ENCODE measurements around the gene ZNF91. TPM values are rescaled to one million over a fixed set of nuclear protein-coding genes. Genes with fewer than 3 reads are reported as not detected.

The ZNF91 gene
- total and polyA plus RNA-seq, 2 of the 4 experiments (the other 2 are of a cell fraction), result 7.9 to 17.0 TPM

DNA sequence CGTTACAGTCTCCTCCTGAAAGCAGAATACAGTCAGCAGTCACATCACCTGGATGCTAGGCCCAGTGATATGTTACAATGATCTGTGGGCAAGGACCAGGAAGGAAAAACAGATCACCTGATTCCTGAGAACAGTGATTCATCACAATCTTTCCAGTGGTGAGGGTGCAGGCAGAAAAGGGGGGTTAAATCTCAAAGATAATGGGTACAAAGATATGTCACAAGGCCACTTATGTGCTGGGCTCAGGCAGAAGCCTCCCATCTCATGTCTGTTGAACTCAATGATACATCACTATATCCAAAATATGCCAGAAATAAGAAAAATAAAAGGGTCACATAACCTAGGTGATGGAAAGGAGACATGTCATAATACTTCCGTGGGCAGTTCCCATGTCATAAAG, 10.8 kb upstream of the ZNF91 start:
- CTCF ChIA-PET, result no interaction called here
- DNase-seq, result no peak
- H2BK120ac ChIP-seq (ENCODE audit: low read depth, low read length), result no peak overlapping the region
- H2AFZ ChIP-seq (replicated peaks; ENCODE audit: low read length, poor library complexity), result no peak overlapping the region
- WGBS, 2 experiments (ENCODE audit: extremely low coverage in 2 of 2, insufficient read length in 1 of 2), result no CpG with 5 or more reads among the region's 2 CpGs
- no peak overlapping the region for H2BK15ac ChIP-seq (ENCODE audit: low read depth, low read length)
- no peak overlapping the region for H3K23ac ChIP-seq (ENCODE audit: low read depth, low read length)
- no peaks in the 10 kb centered on the region for H3K4me1 ChIP-seq (ENCODE audit: control insufficient read depth, insufficient read depth, low read length)
- H3K36me3 ChIP-seq (ENCODE audit: control insufficient read depth, insufficient read depth, low read length), result no peaks in the 10 kb centered on the region
- H3K9me3 ChIP-seq (ENCODE audit: control insufficient read depth, insufficient read depth, low read length), result peaks cover 6% of the 10 kb centered on the region
- H2BK5ac ChIP-seq (ENCODE audit: low read depth, low read length, poor library complexity, severe bottlenecking), result no peak overlapping the region
- intact Hi-C loops (cut with micrococcal nuclease), result no loop called here
- no peaks in the 10 kb centered on the region for H3K79me1 ChIP-seq (ENCODE audit: low read depth in 1 of 2, low read length in 2 of 2)
- no peak overlapping the region for H4K91ac ChIP-seq (ENCODE audit: insufficient read depth, low read depth, low read length)
- no peak overlapping the region for H2BK20ac ChIP-seq (ENCODE audit: low read depth, low read length)
- POLR2A ChIA-PET (ENCODE audit: unreplicated experiment), result no interaction called here
- H3K56ac ChIP-seq (ENCODE audit: extremely low read depth, insufficient read depth, low read length), result no peak overlapping the region
- TF ChIP-seq FOS (IDR thresholded peaks at IDR 0.05; ENCODE audit: low read depth, low read length), result no peak
- TF ChIP-seq, protein P1, sequence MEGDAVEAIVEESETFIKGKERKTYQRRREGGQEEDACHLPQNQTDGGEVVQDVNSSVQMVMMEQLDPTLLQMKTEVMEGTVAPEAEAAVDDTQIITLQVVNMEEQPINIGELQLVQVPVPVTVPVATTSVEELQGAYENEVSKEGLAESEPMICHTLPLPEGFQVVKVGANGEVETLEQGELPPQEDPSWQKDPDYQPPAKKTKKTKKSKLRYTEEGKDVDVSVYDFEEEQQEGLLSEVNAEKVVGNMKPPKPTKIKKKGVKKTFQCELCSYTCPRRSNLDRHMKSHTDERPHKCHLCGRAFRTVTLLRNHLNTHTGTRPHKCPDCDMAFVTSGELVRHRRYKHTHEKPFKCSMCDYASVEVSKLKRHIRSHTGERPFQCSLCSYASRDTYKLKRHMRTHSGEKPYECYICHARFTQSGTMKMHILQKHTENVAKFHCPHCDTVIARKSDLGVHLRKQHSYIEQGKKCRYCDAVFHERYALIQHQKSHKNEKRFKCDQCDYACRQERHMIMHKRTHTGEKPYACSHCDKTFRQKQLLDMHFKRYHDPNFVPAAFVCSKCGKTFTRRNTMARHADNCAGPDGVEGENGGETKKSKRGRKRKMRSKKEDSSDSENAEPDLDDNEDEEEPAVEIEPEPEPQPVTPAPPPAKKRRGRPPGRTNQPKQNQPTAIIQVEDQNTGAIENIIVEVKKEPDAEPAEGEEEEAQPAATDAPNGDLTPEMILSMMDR (conservative IDR thresholded peaks at IDR 0.05; ENCODE audit: low read depth, low read length), result no peak
- TF ChIP-seq CEBPB (IDR thresholded peaks at IDR 0.05; ENCODE audit: low read depth, low read length), result no peak
- no peak for TF ChIP-seq MAFK (IDR thresholded peaks at IDR 0.05; ENCODE audit: low read depth, low read length)
- H3K18ac ChIP-seq (ENCODE audit: low read depth, low read length), result no peak overlapping the region
- no peak overlapping the region for H3K4me3 ChIP-seq (ENCODE audit: insufficient read depth, low read depth, low read length)
- H3K9me1 ChIP-seq (ENCODE audit: insufficient read depth, low read length), result no peaks in the 10 kb centered on the region
- ATAC-seq (ENCODE audit: low read depth), result no peak
- no peaks in the 10 kb centered on the region for H4K20me1 ChIP-seq (ENCODE audit: insufficient read depth, low read length)
- H2AK5ac ChIP-seq (ENCODE audit: low read depth, low read length), result no peak overlapping the region
- H4K8ac ChIP-seq (ENCODE audit: low read depth in 2 of 2, low read length in 2 of 2), result no peak overlapping the region
- H3K9ac ChIP-seq (ENCODE audit: low read depth, low read length), result no peak overlapping the region
- dilution Hi-C loops (cut with HindIII; ENCODE audit: low sequenced_read_pairs, unreplicated experiment), result no loop called here
- no peaks in the 10 kb centered on the region for H3K27me3 ChIP-seq (ENCODE audit: control insufficient read depth, insufficient read depth, low read length)
- no peak overlapping the region for H2AK9ac ChIP-seq (replicated peaks; ENCODE audit: low read depth, low read length, poor library complexity)
- no TSS peak for BruUV-seq (replicated peaks)
- no peak overlapping the region for H3K27ac ChIP-seq (ENCODE audit: insufficient read depth, low read length)
- H3K4ac ChIP-seq (ENCODE audit: low read depth, low read length), result no peak overlapping the region
- in situ Hi-C loops (cut with MboI; ENCODE audit: low sequenced_read_pairs), result no loop called here
- H4K5ac ChIP-seq (ENCODE audit: low read depth, low read length), result no peak overlapping the region
- H3K4me2 ChIP-seq (ENCODE audit: low read depth, low read length), result no peak overlapping the region
- H3K14ac ChIP-seq (replicated peaks; ENCODE audit: low read depth, low read length), result no peak overlapping the region
